ENCODE results near the gene ZDHHC14.

ZDHHC14 gene

DNA sequence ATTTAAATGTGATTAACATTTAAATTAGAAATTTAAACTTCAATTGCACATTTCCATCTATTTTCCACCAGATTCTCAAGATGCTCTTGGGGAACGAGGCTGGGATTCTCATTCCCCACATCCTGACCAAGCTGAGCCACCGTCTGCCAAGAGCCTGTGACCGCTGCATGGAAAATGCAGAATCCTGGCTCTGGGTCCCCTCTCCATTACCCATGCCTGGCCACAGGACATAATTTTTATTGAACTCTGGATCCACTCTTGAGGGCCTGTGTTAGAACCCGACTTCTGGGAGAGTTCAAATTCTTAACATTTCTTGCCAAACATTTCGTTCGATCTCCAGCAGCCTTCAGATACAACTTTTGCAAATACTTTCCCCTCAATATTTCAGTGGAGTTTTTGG lies 240.4 kb downstream of the ZDHHC14 start:
- DNase-seq (ENCODE audit: low spot score), result no peak

DNA sequence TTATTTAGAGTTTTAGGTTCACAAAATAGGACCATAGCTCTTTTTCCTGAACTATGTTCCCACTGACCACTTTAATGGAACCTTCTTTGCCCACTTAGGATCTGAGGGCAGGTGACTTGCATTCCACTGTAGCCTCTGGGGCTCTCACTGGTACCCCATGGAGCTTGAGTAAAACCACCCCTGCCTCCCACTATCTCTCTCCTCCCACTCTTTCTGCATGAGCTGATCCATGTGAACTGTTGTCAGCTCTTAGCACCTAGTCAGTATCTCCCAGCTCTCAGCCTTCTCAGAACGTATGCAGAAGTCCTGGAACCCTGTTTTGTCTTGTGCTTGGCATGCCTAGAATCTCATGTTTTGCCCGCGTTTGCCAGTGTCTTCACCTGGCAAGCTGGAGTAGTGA lies 241.4 kb downstream of the ZDHHC14 start:
- no peak for DNase-seq (ENCODE audit: low spot score)

DNA sequence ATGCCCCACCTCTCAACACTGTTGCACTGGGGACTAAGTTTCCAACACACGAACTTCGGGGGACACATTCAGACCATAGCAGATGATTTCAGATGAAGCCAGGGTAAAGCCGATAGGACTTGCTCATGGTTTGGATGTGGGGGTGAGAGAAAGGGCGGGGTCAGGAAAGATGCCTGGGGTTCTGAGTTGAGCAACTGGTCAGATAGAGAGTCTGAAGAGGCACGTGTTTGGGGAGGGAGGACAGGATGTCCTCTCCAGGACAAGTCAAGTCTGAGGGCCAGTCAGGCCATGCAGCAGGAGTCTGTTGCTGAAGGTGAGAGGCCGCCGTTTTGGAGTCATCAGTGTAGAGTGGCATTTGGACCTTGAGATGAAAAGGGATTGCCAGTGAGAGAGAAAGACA lies 244.1 kb downstream of the ZDHHC14 start:
- no peak for DNase-seq (ENCODE audit: low spot score)

DNA sequence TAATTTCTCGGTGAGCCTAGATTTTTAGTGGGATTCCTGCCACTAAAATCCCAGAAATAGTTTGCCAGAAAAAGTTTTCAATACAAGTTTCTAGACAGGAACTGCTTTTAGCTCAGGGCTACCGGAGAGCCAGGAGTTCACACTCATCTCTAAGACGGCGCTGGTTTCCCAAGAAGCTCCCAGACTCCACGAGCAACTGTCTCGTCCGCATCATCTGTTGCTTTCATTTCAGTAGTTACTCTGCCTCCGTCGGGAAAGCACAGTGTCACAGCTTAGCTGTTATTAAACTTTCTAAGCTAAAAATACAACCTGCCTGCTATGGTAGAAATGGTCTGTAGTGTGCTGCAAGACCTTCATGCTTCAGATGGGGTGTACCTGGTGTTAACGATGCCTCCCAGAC lies 244.8 kb downstream of the ZDHHC14 start:
- DNase-seq (ENCODE audit: low spot score), result no peak

DNA sequence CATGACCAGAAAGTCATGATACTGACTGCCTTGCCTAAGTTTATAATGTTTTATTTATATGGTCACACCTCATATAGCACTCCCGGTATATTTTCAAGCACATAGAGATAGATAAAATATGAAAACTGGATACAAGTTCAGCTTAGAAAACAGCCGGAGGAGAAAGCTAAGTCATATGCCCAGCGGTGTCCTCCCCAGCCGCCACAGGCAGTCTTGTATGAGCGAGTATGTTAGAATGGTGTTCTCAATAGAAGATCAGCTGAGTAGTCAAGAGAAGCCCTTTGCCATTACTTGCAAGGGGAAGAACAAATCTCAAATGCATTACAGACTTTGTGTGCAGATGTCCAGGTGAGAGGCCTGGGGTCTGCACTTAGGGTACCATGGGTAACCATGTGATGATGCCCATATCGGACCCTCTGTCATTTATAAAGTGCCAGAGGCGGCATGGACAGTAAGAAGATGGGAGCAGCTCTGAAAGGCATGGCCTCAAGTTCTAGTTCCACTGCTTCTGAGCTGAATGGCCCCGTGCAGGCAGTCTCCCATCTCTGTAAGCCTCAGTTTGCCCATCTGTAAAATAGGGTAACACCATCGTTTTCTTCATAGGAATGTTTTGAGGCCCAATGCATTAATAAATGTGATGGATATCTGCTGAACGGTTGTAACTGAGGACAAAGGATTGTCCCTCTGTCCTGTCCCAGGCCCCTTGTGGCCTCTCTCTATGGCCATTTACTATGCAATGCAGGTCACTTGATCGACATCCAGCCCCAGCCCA lies 246.4 kb downstream of the ZDHHC14 start:
- DNase-seq (ENCODE audit: low spot score), result no peak

DNA sequence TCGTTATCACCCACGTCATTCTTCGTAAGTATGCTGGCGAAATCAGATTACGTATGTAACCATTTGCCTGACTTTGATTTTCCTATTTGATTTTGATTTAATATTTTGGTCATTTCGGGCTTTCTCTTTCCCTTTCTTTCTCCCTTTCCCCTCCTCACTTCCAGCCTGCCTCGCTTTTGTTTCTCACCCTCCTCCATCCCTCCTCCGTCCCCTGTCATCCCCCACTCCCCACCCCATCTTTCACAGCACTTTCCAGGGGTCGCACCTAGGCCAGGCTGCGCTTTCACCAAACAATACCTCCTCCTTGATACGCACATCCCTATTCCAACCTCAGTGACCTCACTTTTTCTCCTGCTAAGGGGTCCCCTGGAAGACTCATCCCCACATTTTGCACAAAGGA lies 247.5 kb downstream of the ZDHHC14 start:
- no peak for DNase-seq (ENCODE audit: low spot score)

DNA sequence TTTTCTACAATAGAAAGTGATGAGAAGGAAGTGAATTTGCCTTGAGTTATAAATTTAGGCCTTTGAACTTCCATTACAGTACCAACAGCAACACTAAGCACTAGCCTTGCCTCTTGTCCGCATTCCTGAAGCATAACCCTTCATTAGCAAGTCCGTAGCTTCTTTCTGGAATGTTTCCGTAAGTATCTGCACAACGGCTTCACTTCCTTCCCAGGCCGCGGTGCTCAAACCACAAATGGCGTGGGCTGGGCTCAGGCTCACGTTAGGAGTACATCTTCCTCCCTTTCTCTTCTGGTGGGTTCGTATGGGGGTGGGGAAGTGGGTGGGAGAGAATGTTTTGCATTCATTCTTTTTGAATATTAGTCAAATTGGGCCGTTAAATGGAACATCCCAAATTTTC lies 248.2 kb downstream of the ZDHHC14 start:
- DNase-seq (ENCODE audit: low spot score), result no peak

DNA sequence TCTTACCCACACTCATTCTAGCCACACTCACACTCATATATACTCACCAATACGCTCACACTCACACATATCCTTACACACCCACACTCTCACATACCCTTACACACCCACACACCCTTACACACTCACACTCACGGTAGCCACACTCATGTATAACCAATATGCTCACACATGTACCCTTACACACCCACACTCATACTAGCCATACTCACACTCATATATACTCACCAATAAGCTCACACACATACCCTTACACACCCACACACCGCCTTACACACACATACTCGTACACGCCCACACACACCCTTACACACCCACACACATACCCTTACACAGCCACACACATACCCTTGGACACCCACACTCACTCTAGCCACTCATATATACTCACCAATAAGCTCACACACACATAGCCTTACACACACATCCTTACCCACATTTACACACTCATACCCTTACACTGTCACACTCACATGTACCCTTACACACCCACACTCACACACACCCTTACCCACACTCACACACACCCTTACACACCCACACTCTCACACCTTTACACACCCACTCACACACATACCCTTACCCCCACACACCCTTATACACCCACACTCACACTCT lies 249.6 kb downstream of the ZDHHC14 start:
- DNase-seq (ENCODE audit: low spot score), result no peak

DNA sequence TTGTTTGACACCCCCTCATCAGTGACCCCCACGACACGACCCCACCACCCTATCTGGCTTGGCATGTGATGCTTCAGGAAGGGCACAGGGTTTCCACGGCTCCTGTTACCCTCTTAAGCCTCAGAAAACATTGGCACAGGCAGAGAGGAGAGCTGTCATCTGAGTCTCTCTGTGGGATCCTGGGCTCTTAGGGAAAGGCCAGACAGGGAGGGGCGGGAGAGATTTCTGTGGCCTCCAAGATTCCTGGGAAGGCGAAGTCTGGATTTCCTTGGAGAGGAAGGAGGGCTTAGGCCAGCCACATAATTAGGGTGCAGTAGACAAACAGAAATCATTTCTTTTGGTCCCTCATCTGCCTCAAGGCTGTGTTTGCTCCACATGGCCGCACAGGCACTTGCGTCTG lies 250.4 kb downstream of the ZDHHC14 start:
- no peak for DNase-seq (ENCODE audit: low spot score)

DNA sequence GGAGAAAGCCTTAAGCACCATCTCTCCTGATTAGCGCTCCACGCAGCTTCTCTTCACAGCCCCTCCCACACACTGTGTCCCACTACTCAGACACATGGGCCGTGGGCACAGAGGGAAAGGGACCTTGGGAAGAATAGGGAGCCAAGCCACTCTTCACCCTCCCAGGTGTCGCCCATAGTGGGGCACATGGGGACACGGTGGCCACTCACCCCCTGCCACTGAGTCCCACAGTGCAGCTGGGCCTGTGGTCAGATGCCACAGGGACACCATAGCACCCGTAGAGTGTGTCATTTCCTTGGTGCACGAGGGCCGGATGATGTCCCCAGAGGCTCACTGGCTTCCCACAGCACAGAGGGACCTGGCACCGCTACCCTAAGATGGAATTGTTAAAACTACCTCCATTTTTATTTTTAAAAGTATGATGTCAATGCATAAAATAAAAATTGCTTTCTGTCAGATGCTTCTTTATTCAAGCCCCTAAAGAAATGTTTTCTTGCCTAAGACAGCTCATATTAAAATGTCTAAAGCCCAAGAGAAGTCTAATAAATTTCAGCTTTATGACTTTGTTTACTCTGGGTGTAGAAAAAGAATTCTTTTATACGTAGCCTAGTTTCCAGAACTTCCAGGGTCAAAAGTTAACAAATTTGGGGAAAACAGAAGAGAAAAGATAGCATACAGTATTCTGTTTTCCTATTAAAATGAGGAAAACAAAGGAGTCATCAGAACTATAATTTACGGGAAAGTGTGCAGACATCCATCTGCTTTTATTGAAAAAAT lies 251.0 kb downstream of the ZDHHC14 start:
- no peak for DNase-seq (ENCODE audit: low spot score)

DNA sequence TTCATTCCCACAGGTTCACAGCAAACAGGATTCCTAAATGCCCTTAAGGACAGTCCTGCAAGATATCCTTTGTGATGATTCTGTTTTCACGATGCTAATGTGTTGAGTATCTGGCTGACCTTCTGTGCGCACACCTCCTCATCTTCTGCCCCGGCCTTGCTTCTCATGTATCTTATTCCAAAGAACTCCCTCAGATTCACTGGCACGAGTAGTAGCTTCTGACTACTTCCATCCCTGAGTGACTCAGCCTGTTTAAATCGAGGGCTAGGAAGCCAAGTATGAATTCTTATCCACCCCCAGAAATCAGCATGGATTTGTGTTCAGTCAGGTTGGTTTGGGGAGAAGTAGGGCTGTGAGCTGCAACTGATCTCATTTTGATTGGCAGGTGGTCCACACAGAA lies 251.8 kb downstream of the ZDHHC14 start:
- DNase-seq (ENCODE audit: low spot score), result no peak

DNA sequence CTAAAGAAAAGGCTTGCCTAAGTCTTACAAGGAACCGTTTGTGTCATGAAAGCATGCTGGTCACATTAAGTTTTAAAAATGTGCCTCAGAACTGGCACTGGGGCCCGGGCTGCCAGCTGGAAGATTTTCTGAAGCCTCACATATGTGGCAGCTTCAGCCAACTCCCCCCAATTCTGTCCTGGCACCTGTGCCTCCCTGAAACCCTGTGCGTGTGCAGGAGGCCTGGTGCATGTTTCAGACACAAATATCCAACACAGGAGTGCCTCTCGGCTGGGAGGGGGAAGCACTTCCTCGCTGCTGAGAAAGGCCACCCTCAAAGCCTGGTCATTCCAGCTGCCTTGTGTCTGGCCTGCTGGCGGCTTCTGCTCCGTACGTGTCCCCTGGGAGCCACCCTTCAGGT lies 253.6 kb downstream of the ZDHHC14 start:
- no peak for DNase-seq (ENCODE audit: low spot score)

DNA sequence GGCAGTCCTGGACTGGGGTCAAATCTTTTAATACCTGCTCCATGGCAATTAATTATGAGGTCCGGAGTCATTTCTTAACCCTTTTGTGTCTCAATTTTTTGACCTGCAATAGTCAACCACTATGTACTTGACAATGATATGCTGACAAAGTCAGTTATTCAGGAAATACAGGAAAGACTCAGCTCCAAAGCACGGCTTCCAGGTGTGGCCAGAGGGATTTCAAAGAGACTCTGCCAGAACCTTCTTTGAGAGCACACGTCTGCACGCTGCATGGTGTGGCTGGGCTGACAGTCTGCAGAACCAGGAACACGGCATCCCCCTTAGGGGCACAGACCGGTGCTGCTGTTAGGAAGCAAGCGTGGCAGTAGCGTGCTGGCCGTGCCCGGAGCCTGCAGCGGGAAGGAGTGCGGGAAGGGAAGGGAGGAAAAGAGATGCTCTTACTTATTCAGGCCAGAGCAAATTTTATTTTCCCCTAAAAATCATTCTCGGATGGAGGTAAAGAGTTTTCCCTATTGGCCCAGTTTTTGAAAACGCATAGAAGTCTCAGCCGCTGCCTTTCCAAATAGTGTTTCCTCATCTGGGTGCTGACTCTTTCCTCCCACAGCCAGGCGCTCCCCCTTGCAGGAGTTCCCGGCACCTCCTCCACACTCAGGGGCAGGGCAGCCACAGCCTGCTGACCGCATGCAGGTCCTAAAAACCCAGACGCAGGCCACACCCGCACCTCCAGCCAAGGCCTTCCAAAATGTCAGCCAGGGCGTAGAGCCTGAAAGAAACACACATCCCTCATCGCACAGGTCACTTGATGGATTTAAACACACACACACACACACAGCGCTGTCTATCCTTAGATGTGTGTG lies 254.6 kb downstream of the ZDHHC14 start:
- DNase-seq (ENCODE audit: low spot score), result peak; percentile 5

DNA sequence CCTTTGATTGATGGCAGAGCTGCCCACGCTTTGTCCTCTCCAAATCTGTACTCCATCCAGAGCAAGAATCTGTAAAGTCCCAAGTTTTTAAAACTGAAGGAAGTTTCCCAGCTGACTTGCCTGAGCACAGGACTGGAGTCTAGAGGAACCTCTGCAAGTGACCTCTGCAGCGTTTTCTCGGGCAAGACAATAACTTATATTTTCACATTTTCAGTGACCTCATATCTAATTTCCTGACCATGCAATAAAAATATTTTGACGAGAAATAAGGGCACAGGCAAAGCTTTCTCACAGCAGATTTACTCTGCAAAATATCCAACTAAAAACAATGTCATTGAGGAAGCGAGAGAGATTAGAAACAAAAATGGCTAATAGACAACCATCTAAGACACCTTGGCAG lies 256.5 kb downstream of the ZDHHC14 start:
- DNase-seq (ENCODE audit: low spot score), result no peak

DNA sequence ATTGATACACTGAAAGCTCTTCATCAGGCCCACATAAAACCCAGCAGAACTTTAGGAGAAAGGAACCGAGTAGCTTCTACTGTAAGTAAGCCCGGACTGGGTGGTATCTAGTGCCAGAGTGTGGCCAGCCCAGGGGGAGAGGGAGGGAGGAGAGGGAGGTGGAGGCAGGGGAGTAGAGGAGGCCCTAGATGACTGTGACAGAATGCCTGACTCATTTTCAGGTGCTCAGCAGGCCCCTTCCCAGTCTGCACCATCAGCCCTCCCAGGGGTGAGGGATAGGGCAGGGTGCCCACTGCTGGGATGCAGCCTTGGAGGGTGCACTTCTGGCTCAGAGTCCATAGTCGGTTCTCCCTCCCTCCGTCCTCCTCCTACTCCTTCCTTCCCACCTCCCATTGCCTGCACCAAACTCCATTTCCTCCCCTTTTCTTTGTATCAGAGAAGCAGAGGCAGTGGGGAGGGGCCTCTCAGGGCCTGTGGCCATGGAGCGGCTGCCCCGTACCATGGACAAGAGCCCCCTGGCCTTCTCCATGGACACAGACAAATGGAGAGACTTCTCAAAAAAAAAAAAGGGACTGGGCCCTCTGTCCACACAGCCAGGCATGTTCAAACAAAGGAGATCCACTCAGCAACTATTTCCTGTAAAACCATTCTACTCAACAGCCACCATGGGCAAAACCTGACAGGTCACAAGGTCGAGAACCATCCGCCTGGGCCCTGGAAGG lies 257.1 kb downstream of the ZDHHC14 start:
- no peak for DNase-seq (ENCODE audit: low spot score)

DNA sequence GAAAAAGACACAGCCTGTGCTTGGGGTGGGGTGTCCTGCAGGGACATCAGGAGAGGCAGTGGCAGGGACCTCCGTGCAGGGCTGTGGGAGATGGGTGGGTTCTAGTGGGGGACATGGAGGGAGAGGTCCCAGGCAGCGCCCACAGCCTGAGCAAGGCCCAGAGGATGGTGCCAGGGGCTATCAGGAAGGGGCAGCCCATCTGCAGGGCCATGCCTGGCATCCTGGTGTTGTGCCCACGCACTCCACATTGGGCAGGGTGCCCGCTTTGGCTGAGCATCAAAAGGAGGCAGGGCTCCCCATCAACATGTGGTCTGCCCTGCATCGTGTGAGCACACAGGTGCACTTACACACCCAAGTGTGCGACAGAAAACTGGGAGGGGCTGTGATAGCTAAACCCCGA lies 257.8 kb downstream of the ZDHHC14 start:
- DNase-seq (ENCODE audit: low spot score), result no peak

DNA sequence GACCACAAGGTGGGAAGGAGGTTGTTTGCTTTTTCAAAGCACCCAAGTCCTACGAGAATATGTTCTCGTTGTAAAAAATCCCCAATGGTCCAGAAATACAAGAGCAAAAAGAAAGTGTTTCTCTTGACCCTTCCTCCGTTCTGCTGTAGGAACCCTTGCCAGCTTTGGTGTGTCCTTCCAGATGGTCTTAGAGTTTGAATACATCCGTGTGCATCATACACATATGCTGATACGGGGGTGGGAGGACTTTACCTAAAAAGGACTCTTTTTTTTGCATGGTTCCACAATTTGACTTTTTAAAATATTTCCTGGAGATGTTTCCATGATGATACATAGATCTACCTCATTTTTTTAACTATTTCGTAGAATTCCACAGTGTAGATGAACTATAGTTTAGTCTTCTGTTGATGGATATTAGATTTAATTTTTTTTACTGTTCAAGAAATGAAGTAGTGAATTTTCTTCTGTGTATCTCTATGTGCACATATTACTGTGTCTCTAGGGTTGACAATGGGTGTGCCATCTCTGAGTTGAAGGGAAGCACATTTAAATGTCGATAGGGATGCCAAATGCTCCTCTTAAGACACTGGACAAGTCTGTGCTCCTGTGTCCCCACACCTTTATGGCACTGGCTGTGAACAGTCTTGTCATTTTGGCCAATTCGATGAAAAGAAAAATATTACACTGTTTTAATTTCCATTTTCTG lies 259.9 kb downstream of the ZDHHC14 start:
- DNase-seq (ENCODE audit: low spot score), result no peak

DNA sequence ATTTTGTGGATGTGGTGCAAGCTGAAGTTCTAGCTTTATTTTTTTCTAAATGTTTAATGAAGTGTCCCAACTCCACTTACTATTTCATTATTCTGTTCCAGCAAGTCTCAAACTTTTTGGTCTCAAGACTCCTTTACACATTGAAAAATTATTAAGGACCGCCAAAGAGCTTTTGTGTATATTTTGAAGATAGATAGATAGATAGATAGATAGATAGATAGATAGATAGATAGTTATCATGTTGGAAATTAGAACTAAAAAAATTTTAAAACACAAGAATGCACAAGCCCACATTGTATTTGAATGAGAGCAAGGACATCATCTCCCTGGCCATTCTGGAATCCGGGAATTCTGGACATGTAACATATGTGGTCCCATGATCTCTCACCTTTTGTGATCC lies 260.8 kb downstream of the ZDHHC14 start:
- DNase-seq (ENCODE audit: low spot score), result no peak

DNA sequence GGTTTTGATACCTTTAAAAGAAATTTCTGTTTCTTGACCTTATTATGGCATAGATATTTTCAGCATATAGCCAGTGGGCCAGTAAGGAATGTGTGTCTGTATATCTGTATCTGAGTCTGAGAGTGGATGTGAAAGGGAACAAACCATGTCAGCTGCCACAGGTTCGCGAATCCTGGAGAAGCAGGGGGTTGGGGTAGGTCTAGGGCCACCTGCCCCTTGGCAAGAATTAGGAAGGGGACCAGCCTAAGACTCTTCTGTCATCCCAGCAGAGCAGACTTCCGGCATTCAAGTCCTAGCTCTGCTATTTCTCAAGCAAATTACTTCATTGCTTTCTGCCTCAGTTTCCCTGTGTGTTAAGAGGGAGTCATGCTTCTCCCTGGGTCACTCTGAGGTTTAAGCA lies 261.7 kb downstream of the ZDHHC14 start:
- DNase-seq (ENCODE audit: low spot score), result no peak

DNA sequence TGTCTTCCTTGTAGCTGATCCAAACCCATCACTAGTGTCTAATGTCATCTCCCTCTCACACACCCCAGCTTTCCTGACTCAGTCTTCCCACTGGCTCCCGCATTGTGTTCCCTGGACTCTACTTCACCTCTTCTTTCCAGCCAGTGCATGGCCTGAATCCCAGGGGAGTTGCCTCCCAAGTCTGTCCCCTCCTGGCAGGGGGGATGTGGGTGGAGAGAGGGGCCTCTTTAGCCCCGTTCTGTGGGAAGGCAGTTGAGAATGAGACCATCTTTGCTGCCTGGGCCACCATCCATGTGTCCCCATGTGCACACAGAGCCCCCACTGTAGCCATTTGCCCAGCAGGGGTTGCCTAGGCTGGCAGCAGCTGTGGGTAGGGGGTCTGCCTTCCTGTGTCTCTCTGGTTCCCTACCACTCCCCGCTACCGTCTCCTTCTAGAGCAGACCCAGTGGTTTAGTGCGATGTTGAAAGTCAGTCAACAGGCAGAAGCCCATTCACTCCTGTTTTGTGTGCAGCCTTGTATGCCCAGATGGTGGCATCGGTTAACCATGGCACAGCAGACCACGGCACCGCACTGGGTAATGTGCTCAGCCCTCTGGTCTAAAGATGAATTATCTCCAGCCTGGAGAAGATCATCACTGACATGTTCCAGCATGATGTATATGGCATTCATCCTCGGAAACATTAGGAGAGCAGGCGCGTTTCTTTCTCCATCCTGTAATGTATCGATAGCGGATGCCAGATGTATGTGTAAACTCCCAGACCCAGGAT lies 263.2 kb downstream of the ZDHHC14 start:
- DNase-seq (ENCODE audit: low spot score), result no peak

All from SW480 (cell line).